ENCODE measurements around the gene ERC1. TPM values are rescaled to one million over a fixed set of nuclear protein-coding genes. Genes with fewer than 3 reads are reported as not detected.

Gene ERC1
- total and polyA plus RNA-seq, 2 donors (not counting 3 experiments of a cell fraction or from before 2014, with no cell fraction given): 11.7 to 66.1 TPM

DNA sequence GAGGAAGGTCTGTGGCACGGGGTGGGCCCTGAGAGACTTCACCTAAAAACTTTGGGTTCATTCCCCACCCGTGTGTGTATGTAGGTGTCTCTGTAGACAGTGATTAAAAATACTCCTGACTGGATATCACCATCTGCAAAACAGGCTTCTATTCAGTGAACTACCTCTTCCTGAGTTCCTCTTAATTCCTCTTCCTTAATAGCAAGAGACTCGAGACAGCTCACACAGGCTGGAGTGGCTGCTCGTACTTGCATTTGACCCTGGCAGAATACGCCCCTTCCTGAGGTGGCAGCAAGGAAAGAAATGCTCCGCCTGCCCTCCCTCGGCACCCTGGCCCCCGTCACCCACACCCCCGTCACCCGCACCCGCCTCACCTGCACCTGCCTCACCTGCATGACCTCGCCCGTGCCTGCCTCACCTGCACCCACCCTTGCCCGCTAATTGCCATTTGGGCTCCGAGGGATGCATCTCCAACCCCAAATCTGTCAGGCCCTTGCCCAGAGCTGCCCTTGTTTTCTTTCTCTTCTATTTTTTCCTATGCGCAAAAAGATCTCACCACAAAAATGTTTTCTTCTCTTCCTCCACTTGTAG lies 513.4 kb downstream of the ERC1 start:
- TF ChIP-seq, protein P1, sequence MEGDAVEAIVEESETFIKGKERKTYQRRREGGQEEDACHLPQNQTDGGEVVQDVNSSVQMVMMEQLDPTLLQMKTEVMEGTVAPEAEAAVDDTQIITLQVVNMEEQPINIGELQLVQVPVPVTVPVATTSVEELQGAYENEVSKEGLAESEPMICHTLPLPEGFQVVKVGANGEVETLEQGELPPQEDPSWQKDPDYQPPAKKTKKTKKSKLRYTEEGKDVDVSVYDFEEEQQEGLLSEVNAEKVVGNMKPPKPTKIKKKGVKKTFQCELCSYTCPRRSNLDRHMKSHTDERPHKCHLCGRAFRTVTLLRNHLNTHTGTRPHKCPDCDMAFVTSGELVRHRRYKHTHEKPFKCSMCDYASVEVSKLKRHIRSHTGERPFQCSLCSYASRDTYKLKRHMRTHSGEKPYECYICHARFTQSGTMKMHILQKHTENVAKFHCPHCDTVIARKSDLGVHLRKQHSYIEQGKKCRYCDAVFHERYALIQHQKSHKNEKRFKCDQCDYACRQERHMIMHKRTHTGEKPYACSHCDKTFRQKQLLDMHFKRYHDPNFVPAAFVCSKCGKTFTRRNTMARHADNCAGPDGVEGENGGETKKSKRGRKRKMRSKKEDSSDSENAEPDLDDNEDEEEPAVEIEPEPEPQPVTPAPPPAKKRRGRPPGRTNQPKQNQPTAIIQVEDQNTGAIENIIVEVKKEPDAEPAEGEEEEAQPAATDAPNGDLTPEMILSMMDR (IDR thresholded peaks at IDR 0.05; ENCODE audit: extremely low read depth in 1 of 2, insufficient read depth in 1 of 2, low read depth in 1 of 2, low read length in 2 of 2): no peak
- TF ChIP-seq POLR2A (IDR thresholded peaks at IDR 0.05; ENCODE audit: low read depth, low read length): no peak
- no peak for TF ChIP-seq EZH2 (IDR thresholded peaks at IDR 0.05; ENCODE audit: borderline replicate concordance, low read depth, low read length, severe bottlenecking)
- TF ChIP-seq GATA2 (IDR thresholded peaks at IDR 0.05; ENCODE audit: insufficient read depth, insufficient read length, low read depth, low read length): no peak
- TF ChIP-seq FOS (IDR thresholded peaks at IDR 0.05; ENCODE audit: borderline replicate concordance, insufficient read depth, low read length): no peak
- TF ChIP-seq POLR2AphosphoS5 (IDR thresholded peaks at IDR 0.05; ENCODE audit: insufficient read depth, low read depth, low read length): no peak
- no peak for TF ChIP-seq MYC (IDR thresholded peaks at IDR 0.05; ENCODE audit: low read depth, low read length)
- TF ChIP-seq, protein P2, sequence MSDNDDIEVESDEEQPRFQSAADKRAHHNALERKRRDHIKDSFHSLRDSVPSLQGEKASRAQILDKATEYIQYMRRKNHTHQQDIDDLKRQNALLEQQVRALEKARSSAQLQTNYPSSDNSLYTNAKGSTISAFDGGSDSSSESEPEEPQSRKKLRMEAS (IDR thresholded peaks at IDR 0.05; ENCODE audit: insufficient read depth, insufficient read length): no peak
- TF ChIP-seq JUN (IDR thresholded peaks at IDR 0.05; ENCODE audit: borderline replicate concordance, insufficient read depth, insufficient read length, low read depth): no peak
- Histone ChIP-seq H3K9me1 (replicated peaks; ENCODE audit: control insufficient read depth, extremely low read depth, insufficient read depth, low read length) (no peaks in the 10 kb centered on the region), H3K9me3 (replicated peaks; ENCODE audit: control insufficient read depth, insufficient read depth, low read length) (no peaks in the 10 kb centered on the region), H3K79me2 (ENCODE audit: control insufficient read depth, insufficient read depth, low read length) (no peaks in the 10 kb centered on the region), H3K9ac (replicated peaks; ENCODE audit: extremely low read depth, insufficient read depth, low read length) (no peak overlapping the region), H3K4me3 (replicated peaks in 1 of 3; ENCODE audit: insufficient read depth in 1 of 3, low read depth in 1 of 3, low read length in 3 of 3) (no peak overlapping the region), H4K20me1 (replicated peaks; ENCODE audit: control insufficient read depth, extremely low read depth, insufficient read depth, low read length) (no peaks in the 10 kb centered on the region), H3K4me1 (ENCODE audit: control insufficient read depth, extremely low read depth, insufficient read depth, low read length) (no peaks in the 10 kb centered on the region), H3K27ac (ENCODE audit: insufficient read depth, low read depth, low read length) (no peak overlapping the region), H2AFZ (ENCODE audit: low read depth, low read length) (no peak overlapping the region), H3K27me3 (ENCODE audit: control insufficient read depth in 2 of 2, insufficient read depth in 2 of 2, low read length in 2 of 2) (no peaks in the 10 kb centered on the region), H3K4me2 (ENCODE audit: insufficient read depth, low read length) (no peak overlapping the region), H3K36me3 (ENCODE audit: control insufficient read depth in 2 of 2, extremely low read depth in 1 of 2, insufficient read depth in 2 of 2, low read length in 2 of 2) (no peaks in the 10 kb centered on the region)
- dilution Hi-C loops (cut with MboI; ENCODE audit: extremely low pct_ligation_motif_present, low sequenced_read_pairs): no loop called here
- DNase-seq (ENCODE audit: low read depth, low spot score): no peak
- no peak for FAIRE-seq
- BruUV-seq (replicated peaks): no TSS peak
- POLR2A ChIA-PET: no interaction called here
- CTCF ChIA-PET: interaction anchor here (1.3 to 2.0 kb wide), 2 partner anchors 10 to 386 kb away, joined by 3 to 8 read pairs; no protein-coding TSS in a partner anchor
- intact Hi-C loops (cut with micrococcal nuclease): no loop called here
